HEK293 (cell line): Measurements from ENCODE around the gene RFTN1.

Source experiments
- CTCF ChIA-PET: fragments of 350-600 bp; formaldehyde crosslinking; extraction: SDS; loops from one replicate; lab custom pipeline; 2021; ENCODE audit warnings: antibody characterized with exemption; lab: Yijun Ruan, JAX
- POLR2A ChIA-PET: fragments of 300-600 bp; formaldehyde crosslinking; extraction: SDS; loops from one replicate; lab custom pipeline; 2020; ENCODE audit warnings: antibody characterized with exemption, inconsistent platforms; lab: Yijun Ruan, JAX
- H3K27ac ChIP-seq: fragments of 200-500 bp; sonication (Bioruptor generic); 2 replicates; pipeline ENCODE4 v1.5.1; 2014; ENCODE audit warnings: low read depth, low read length, control low read depth, inconsistent platforms; ENCODE audit errors: extremely low read depth
- H3K36me3 ChIP-seq, 2 experiments: fragments of 200-500 bp in 1 of 2; sonication (Bioruptor generic) in 1 of 2; 1 replicate in 1 of 2; 2 replicates in 1 of 2; pipeline ENCODE4 v1.5.1; 2014 to 2017; ENCODE audit warnings: inconsistent platforms in 2 of 2, low read length in 2 of 2; ENCODE audit not compliant: control insufficient read depth in 2 of 2, insufficient read depth in 1 of 2
- H3K4me1 ChIP-seq: fragments of 200-500 bp; sonication (Bioruptor generic); 2 replicates; pipeline ENCODE4 v1.5.1; 2014; ENCODE audit warnings: mild to moderate bottlenecking, low read length, inconsistent platforms; ENCODE audit not compliant: control insufficient read depth, insufficient read depth
- H3K4me3 ChIP-seq: 2 replicates; pipeline ENCODE4 v1.5.1; 2011; ENCODE audit warnings: low read depth, mild to moderate bottlenecking, control low read depth, low read length, moderate library complexity
- H3K9me3 ChIP-seq: fragments of 200-500 bp; sonication (Bioruptor generic); 2 replicates; pipeline ENCODE4 v1.5.1; 2014; ENCODE audit warnings: low read depth, low read length, inconsistent platforms; ENCODE audit not compliant: control insufficient read depth, insufficient read depth
- GFI1B ChIP-seq: fragments of 450-650 bp; formaldehyde crosslinking; IDR thresholded peaks from 2 replicates; pipeline ENCODE4 v1.5.1; 2016; ENCODE audit warnings: missing biosample characterization, missing genetic modification characterization
- GLIS2 ChIP-seq: fragments of 450-650 bp; formaldehyde crosslinking; IDR thresholded peaks from 2 replicates; pipeline ENCODE4 v1.5.1; 2016; ENCODE audit warnings: missing biosample characterization, missing genetic modification characterization
- MYNN ChIP-seq: fragments of 450-650 bp; formaldehyde crosslinking; IDR thresholded peaks from 2 replicates; pipeline ENCODE4 v1.5.1; 2016; ENCODE audit warnings: missing biosample characterization, missing genetic modification characterization, borderline replicate concordance
- RBAK ChIP-seq: fragments of 450-650 bp; formaldehyde crosslinking; IDR thresholded peaks from 2 replicates; pipeline ENCODE4 v1.5.1; 2016; ENCODE audit warnings: missing biosample characterization, missing genetic modification characterization
- REPIN1 ChIP-seq: fragments of 450-650 bp; formaldehyde crosslinking; IDR thresholded peaks from 2 replicates; pipeline ENCODE4 v1.5.1; 2017; ENCODE audit warnings: missing biosample characterization, missing genetic modification characterization, low read depth
- ZBTB20 ChIP-seq: fragments of 450-650 bp; formaldehyde crosslinking; IDR thresholded peaks from 2 replicates; pipeline ENCODE4 v1.5.1; 2016; ENCODE audit warnings: missing biosample characterization, missing genetic modification characterization
- ZBTB44 ChIP-seq: fragments of 450-650 bp; IDR thresholded peaks from 2 replicates; pipeline ENCODE4 v1.5.1; 2018; ENCODE audit warnings: missing biosample characterization, mild to moderate bottlenecking, missing genetic modification characterization
- ZEB2 ChIP-seq: fragments of 450-650 bp; formaldehyde crosslinking; IDR thresholded peaks from 2 replicates; pipeline ENCODE4 v1.5.1; 2016; ENCODE audit warnings: missing biosample characterization, missing genetic modification characterization
- ZFP3 ChIP-seq: fragments of 450-650 bp; formaldehyde crosslinking; IDR thresholded peaks from 2 replicates; pipeline ENCODE4 v1.5.1; 2016; ENCODE audit warnings: low read depth, missing biosample characterization, missing genetic modification characterization
- ZNF121 ChIP-seq: fragments of 450-650 bp; formaldehyde crosslinking; IDR thresholded peaks from 2 replicates; pipeline ENCODE4 v1.5.1; 2016; ENCODE audit warnings: missing biosample characterization, missing genetic modification characterization
- ZNF169 ChIP-seq: fragments of 450-650 bp; formaldehyde crosslinking; IDR thresholded peaks from 2 replicates; pipeline ENCODE4 v1.5.1; 2016; ENCODE audit warnings: missing biosample characterization, missing genetic modification characterization
- ZNF214 ChIP-seq: fragments of 450-650 bp; formaldehyde crosslinking; IDR thresholded peaks from 2 replicates; pipeline ENCODE4 v1.5.1; 2017; ENCODE audit warnings: missing biosample characterization, mild to moderate bottlenecking, missing genetic modification characterization, borderline replicate concordance
- ZNF302 ChIP-seq: fragments of 450-650 bp; formaldehyde crosslinking; IDR thresholded peaks from 2 replicates; pipeline ENCODE4 v1.5.1; 2016; ENCODE audit warnings: missing biosample characterization, missing genetic modification characterization, low read depth
- ZNF391 ChIP-seq: fragments of 450-650 bp; formaldehyde crosslinking; IDR thresholded peaks from 2 replicates; pipeline ENCODE4 v1.5.1; 2016; ENCODE audit warnings: low read depth, missing biosample characterization, missing genetic modification characterization, borderline replicate concordance
- ZNF404 ChIP-seq: fragments of 450-650 bp; formaldehyde crosslinking; IDR thresholded peaks from 2 replicates; pipeline ENCODE4 v1.5.1; 2017; ENCODE audit warnings: missing biosample characterization, missing genetic modification characterization
- ZNF433 ChIP-seq: fragments of 450-650 bp; formaldehyde crosslinking; IDR thresholded peaks from 2 replicates; pipeline ENCODE4 v1.5.1; 2016; ENCODE audit warnings: missing biosample characterization, missing genetic modification characterization, low read depth
- ZNF48 ChIP-seq: fragments of 450-650 bp; formaldehyde crosslinking; IDR thresholded peaks from 2 replicates; pipeline ENCODE4 v1.5.1; 2016; ENCODE audit warnings: missing biosample characterization, missing genetic modification characterization
- ZNF510 ChIP-seq: fragments of 450-650 bp; formaldehyde crosslinking; IDR thresholded peaks from 2 replicates; pipeline ENCODE4 v1.5.1; 2018; ENCODE audit warnings: mild to moderate bottlenecking, missing genetic modification characterization, missing biosample characterization; ENCODE audit not compliant: insufficient replicate concordance
- ZNF571 ChIP-seq: fragments of 450-650 bp; formaldehyde crosslinking; IDR thresholded peaks from 2 replicates; pipeline ENCODE4 v1.5.0; 2017; ENCODE audit warnings: missing biosample characterization, missing genetic modification characterization
- ZNF776 ChIP-seq: fragments of 450-650 bp; formaldehyde crosslinking; IDR thresholded peaks from 2 replicates; pipeline ENCODE4 v1.5.0; 2017; ENCODE audit warnings: missing biosample characterization, missing genetic modification characterization, borderline replicate concordance
- TF ChIP-seq, protein P1 (sequence below): fragments of 450-650 bp; formaldehyde crosslinking; IDR thresholded peaks from 2 replicates; pipeline ENCODE4 v1.5.1; 2016; ENCODE audit warnings: missing biosample characterization, missing genetic modification characterization, low read depth
- TF ChIP-seq, protein P2 (sequence below): fragments of 450-650 bp; formaldehyde crosslinking; IDR thresholded peaks from 2 replicates; pipeline ENCODE4 v1.5.1; 2016; ENCODE audit warnings: missing biosample characterization, missing genetic modification characterization

RFTN1 gene

GRCh38 chr3:16347548-16347947 lies 166.0 kb downstream of the RFTN1 start:
- ChIA-PET POLR2A (no interaction called here), CTCF (no interaction called here)
- H3K4me3 ChIP-seq = no peak overlapping the region
- peaks cover 0 to 20% of the 10 kb centered on the region in 2 experiments; a peak in 1 of 3 replicates for H3K36me3 ChIP-seq
- TF ChIP-seq RBAK (tag by site-specific recombination) = no peak
- no peak for TF ChIP-seq MYNN
- no peak for TF ChIP-seq ZNF48
- no peak for TF ChIP-seq ZNF433 (tag by site-specific recombination)
- no peak for TF ChIP-seq ZNF776
- TF ChIP-seq, protein P1, sequence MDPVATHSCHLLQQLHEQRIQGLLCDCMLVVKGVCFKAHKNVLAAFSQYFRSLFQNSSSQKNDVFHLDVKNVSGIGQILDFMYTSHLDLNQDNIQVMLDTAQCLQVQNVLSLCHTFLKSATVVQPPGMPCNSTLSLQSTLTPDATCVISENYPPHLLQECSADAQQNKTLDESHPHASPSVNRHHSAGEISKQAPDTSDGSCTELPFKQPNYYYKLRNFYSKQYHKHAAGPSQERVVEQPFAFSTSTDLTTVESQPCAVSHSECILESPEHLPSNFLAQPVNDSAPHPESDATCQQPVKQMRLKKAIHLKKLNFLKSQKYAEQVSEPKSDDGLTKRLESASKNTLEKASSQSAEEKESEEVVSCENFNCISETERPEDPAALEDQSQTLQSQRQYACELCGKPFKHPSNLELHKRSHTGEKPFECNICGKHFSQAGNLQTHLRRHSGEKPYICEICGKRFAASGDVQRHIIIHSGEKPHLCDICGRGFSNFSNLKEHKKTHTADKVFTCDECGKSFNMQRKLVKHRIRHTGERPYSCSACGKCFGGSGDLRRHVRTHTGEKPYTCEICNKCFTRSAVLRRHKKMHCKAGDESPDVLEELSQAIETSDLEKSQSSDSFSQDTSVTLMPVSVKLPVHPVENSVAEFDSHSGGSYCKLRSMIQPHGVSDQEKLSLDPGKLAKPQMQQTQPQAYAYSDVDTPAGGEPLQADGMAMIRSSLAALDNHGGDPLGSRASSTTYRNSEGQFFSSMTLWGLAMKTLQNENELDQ (tag by site-specific recombination) = no peak
- TF ChIP-seq ZEB2 (tag by site-specific recombination) = no peak
- no peak for TF ChIP-seq REPIN1 (tag by site-specific recombination)
- TF ChIP-seq ZNF510 = no peak
- no peak for TF ChIP-seq GFI1B (tag by site-specific recombination)
- TF ChIP-seq ZNF302 (tag by site-specific recombination) = no peak
- TF ChIP-seq ZNF571 (tag by site-specific recombination) = no peak
- TF ChIP-seq ZBTB20 (tag by site-specific recombination) = no peak
- H3K9me3 ChIP-seq = no peaks in the 10 kb centered on the region
- no peaks in the 10 kb centered on the region for H3K4me1 ChIP-seq
- no peak overlapping the region for H3K27ac ChIP-seq

DNA sequence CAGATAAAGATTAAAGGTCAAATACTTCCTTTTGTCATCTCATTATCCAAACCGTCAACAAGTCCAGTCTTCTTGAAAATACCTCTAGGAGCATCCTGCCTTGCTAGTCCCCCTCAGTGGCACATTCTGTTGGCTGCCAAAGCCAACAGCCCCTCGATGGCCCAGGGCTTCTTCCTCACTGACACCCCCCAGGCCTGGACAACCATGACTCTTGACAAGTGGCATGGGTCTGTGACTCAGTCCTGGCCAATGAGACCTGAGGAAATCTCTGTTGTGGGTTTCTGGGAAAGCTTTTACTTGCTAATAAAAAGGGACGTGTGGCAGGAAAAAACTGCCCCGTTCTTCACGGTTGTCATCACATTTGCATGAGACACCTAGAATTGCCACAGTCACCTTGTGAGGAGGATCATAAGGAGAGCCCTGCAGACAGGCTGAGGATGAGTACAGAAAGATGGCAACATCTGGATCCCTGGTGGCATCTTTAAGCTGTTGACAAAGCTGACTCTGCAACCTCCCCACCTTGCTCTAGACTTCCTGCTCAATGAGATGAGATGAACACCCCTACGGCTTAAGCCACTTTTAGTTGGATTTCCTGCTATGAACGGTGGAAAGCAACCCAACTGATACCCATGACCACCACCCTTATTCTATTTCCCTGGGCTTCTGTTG lies 167.0 kb downstream of the RFTN1 start:
- H3K27ac ChIP-seq = no peak overlapping the region
- H3K36me3 ChIP-seq = peaks cover 0 to 20% of the 10 kb centered on the region in 2 experiments; a peak in 1 of 3 replicates
- no peak for TF ChIP-seq ZFP3
- TF ChIP-seq GLIS2 (tag by site-specific recombination) = no peak
- no peak for TF ChIP-seq ZNF169 (tag by site-specific recombination)
- TF ChIP-seq ZBTB44 = no peak
- TF ChIP-seq ZNF404 (tag by site-specific recombination) = no peak
- TF ChIP-seq ZNF391 (tag by site-specific recombination) = no peak
- no peak for TF ChIP-seq ZNF121 (tag by site-specific recombination)
- TF ChIP-seq ZNF214 (tag by site-specific recombination) = no peak
- TF ChIP-seq, protein P2, sequence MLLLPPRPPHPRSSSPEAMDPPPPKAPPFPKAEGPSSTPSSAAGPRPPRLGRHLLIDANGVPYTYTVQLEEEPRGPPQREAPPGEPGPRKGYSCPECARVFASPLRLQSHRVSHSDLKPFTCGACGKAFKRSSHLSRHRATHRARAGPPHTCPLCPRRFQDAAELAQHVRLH (tag by site-specific recombination) = no peak
- CTCF ChIA-PET = interaction anchor here (0.6 kb wide), 1 partner anchor 41 kb away, joined by 3 read pairs; no protein-coding TSS in a partner anchor
- no peak overlapping the region for H3K4me3 ChIP-seq
- H3K9me3 ChIP-seq = no peaks in the 10 kb centered on the region
- POLR2A ChIA-PET = no interaction called here
- no peaks in the 10 kb centered on the region for H3K4me1 ChIP-seq
